ENCODE results near the gene EHHADH. TPM values are rescaled to one million over a fixed set of nuclear protein-coding genes. Genes with fewer than 3 reads are reported as not detected.

The EHHADH gene
- total and polyA plus RNA-seq, 9 of the 15 experiments (the other 6 are each of a cell fraction or from before 2014, with no cell fraction given): 3.6 to 6.4 (median 5.4) TPM

DNA sequence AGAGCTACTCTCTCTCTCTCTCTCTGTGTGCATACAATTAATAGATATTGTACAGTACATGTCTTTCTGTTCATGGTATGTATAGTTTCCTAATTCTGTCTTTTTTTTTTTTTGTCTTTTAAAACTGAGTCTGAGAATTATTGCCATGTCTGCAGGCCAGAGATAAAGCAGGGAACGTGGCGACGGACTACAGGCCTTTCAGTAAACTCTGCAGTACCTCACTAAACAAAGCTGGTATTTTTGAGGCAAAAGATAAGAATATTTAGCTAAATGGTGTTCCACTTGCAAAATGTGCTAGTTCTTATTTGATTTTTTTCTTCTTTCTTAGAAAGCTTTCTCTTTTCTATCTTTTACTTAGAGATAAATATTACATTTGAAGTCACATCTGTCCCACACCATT lies 44.0 kb upstream of the EHHADH start (continued):
- TF ChIP-seq, protein P1, sequence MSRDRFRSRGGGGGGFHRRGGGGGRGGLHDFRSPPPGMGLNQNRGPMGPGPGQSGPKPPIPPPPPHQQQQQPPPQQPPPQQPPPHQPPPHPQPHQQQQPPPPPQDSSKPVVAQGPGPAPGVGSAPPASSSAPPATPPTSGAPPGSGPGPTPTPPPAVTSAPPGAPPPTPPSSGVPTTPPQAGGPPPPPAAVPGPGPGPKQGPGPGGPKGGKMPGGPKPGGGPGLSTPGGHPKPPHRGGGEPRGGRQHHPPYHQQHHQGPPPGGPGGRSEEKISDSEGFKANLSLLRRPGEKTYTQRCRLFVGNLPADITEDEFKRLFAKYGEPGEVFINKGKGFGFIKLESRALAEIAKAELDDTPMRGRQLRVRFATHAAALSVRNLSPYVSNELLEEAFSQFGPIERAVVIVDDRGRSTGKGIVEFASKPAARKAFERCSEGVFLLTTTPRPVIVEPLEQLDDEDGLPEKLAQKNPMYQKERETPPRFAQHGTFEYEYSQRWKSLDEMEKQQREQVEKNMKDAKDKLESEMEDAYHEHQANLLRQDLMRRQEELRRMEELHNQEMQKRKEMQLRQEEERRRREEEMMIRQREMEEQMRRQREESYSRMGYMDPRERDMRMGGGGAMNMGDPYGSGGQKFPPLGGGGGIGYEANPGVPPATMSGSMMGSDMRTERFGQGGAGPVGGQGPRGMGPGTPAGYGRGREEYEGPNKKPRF (IDR thresholded peaks at IDR 0.05; ENCODE audit: low read depth, low read length): no peak
- TF ChIP-seq, protein P2, sequence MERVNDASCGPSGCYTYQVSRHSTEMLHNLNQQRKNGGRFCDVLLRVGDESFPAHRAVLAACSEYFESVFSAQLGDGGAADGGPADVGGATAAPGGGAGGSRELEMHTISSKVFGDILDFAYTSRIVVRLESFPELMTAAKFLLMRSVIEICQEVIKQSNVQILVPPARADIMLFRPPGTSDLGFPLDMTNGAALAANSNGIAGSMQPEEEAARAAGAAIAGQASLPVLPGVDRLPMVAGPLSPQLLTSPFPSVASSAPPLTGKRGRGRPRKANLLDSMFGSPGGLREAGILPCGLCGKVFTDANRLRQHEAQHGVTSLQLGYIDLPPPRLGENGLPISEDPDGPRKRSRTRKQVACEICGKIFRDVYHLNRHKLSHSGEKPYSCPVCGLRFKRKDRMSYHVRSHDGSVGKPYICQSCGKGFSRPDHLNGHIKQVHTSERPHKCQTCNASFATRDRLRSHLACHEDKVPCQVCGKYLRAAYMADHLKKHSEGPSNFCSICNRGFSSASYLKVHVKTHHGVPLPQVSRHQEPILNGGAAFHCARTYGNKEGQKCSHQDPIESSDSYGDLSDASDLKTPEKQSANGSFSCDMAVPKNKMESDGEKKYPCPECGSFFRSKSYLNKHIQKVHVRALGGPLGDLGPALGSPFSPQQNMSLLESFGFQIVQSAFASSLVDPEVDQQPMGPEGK (CRISPR knock-in tag; IDR thresholded peaks at IDR 0.05; ENCODE audit: borderline replicate concordance): no peak
- TF ChIP-seq, protein P3, sequence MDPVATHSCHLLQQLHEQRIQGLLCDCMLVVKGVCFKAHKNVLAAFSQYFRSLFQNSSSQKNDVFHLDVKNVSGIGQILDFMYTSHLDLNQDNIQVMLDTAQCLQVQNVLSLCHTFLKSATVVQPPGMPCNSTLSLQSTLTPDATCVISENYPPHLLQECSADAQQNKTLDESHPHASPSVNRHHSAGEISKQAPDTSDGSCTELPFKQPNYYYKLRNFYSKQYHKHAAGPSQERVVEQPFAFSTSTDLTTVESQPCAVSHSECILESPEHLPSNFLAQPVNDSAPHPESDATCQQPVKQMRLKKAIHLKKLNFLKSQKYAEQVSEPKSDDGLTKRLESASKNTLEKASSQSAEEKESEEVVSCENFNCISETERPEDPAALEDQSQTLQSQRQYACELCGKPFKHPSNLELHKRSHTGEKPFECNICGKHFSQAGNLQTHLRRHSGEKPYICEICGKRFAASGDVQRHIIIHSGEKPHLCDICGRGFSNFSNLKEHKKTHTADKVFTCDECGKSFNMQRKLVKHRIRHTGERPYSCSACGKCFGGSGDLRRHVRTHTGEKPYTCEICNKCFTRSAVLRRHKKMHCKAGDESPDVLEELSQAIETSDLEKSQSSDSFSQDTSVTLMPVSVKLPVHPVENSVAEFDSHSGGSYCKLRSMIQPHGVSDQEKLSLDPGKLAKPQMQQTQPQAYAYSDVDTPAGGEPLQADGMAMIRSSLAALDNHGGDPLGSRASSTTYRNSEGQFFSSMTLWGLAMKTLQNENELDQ (CRISPR knock-in tag; IDR thresholded peaks at IDR 0.05; ENCODE audit: borderline replicate concordance): no peak
- TF ChIP-seq RBM14 (IDR thresholded peaks at IDR 0.05; ENCODE audit: borderline replicate concordance, insufficient read depth, low read depth, low read length): no peak
- TF ChIP-seq ZNF717 (CRISPR knock-in tag; IDR thresholded peaks at IDR 0.05): no peak
- TF ChIP-seq TBL1XR1 (IDR thresholded peaks at IDR 0.05; ENCODE audit: low read length in 2 of 2): 0 out of 4 replicates have a peak, but pooled peaks of 1 of the 2 experiments have one; percentile 32
- no peak for TF ChIP-seq TCF7L2 (IDR thresholded peaks at IDR 0.05; ENCODE audit: low read depth, low read length)
- no peak for TF ChIP-seq ILF3 (IDR thresholded peaks at IDR 0.05; ENCODE audit: borderline replicate concordance)
- TF ChIP-seq GATAD2B (IDR thresholded peaks at IDR 0.05; ENCODE audit: borderline replicate concordance): no peak
- TF ChIP-seq ZNF140 (CRISPR knock-in tag; IDR thresholded peaks at IDR 0.05): no peak
- TF ChIP-seq, protein P4, sequence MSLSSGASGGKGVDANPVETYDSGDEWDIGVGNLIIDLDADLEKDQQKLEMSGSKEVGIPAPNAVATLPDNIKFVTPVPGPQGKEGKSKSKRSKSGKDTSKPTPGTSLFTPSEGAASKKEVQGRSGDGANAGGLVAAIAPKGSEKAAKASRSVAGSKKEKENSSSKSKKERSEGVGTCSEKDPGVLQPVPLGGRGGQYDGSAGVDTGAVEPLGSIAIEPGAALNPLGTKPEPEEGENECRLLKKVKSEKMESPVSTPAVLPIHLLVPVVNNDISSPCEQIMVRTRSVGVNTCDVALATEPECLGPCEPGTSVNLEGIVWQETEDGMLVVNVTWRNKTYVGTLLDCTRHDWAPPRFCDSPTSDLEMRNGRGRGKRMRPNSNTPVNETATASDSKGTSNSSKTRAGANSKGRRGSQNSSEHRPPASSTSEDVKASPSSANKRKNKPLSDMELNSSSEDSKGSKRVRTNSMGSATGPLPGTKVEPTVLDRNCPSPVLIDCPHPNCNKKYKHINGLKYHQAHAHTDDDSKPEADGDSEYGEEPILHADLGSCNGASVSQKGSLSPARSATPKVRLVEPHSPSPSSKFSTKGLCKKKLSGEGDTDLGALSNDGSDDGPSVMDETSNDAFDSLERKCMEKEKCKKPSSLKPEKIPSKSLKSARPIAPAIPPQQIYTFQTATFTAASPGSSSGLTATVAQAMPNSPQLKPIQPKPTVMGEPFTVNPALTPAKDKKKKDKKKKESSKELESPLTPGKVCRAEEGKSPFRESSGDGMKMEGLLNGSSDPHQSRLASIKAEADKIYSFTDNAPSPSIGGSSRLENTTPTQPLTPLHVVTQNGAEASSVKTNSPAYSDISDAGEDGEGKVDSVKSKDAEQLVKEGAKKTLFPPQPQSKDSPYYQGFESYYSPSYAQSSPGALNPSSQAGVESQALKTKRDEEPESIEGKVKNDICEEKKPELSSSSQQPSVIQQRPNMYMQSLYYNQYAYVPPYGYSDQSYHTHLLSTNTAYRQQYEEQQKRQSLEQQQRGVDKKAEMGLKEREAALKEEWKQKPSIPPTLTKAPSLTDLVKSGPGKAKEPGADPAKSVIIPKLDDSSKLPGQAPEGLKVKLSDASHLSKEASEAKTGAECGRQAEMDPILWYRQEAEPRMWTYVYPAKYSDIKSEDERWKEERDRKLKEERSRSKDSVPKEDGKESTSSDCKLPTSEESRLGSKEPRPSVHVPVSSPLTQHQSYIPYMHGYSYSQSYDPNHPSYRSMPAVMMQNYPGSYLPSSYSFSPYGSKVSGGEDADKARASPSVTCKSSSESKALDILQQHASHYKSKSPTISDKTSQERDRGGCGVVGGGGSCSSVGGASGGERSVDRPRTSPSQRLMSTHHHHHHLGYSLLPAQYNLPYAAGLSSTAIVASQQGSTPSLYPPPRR (CRISPR knock-in tag; IDR thresholded peaks at IDR 0.05; ENCODE audit: borderline replicate concordance): no peak
- TF ChIP-seq FOXA3 (CRISPR knock-in tag; conservative IDR thresholded peaks at IDR 0.05 in 1 of 2, IDR thresholded peaks at IDR 0.05 in 1 of 2): no peak
- no peak for TF ChIP-seq RUNX1 (IDR thresholded peaks at IDR 0.05; ENCODE audit: low read depth)
- peak; percentile 49; the same call in 1 of the 2 replicates for TF ChIP-seq ZFX (CRISPR knock-in tag; IDR thresholded peaks at IDR 0.05)
- no peak for TF ChIP-seq HMG20B (CRISPR knock-in tag; IDR thresholded peaks at IDR 0.05)
- no peak for TF ChIP-seq MCM2 (IDR thresholded peaks at IDR 0.05; ENCODE audit: low read depth)
- TF ChIP-seq PHF21A (IDR thresholded peaks at IDR 0.05; ENCODE audit: borderline replicate concordance, low read depth): no peak

Measured in K562 (cell line).